GM12878 (cell line): ENCODE data around the gene TPMT. TPM values are rescaled to one million over a fixed set of nuclear protein-coding genes. Genes with fewer than 3 reads are reported as not detected.

ENCODE experiments used
- ATAC-seq: fragments of 200-7000 bp; cut with Tn5 transposase; 3 replicates; pipeline ENCODE4 v1.9.1; 2020; ENCODE audit warnings: mild to moderate bottlenecking, moderate library complexity
- BruUV-seq: library from RNA; stranded (reverse); fragments of 400-500 nt; replicated peaks from 2 replicates; lab custom pipeline; 2021; lab: Mats Ljungman, UMichigan
- CTCF ChIA-PET: fragments of 300-600 bp; sonication (Branson Sonifier 250); formaldehyde crosslinking; extraction: SDS; loops from one replicate; lab custom pipeline; 2021; ENCODE audit warnings: inconsistent platforms; lab: Yijun Ruan, JAX
- POLR2A ChIA-PET: fragments of 350-600 bp; formaldehyde crosslinking; extraction: SDS; loops from one replicate; lab custom pipeline; 2021; ENCODE audit warnings: inconsistent platforms; lab: Charles Lee
- RAD21 ChIA-PET: fragments of 300-600 bp; sonication (Branson Sonifier 250); formaldehyde crosslinking; loops from one replicate; lab custom pipeline; 2023; ENCODE audit warnings: antibody characterized with exemption; ENCODE audit not compliant: unreplicated experiment; lab: Charles Lee
- SMC1A ChIA-PET: fragments of 300-600 bp; sonication (Branson Sonifier 250); formaldehyde crosslinking; loops from one replicate; lab custom pipeline; 2023; ENCODE audit not compliant: unreplicated experiment, uncharacterized antibody; lab: Charles Lee
- DNase-seq: peaks from one replicate; pipeline ENCODE4 v3.0.0-alpha.2; 2011; ENCODE audit warnings: low read depth, low spot score
- FAIRE-seq: peaks from 3 replicates; lab custom pipeline; 2011; peaks lifted over from hg19 to GRCh38; lab: Jason Lieb, UNC
- H2AFZ ChIP-seq: 2 replicates; pipeline ENCODE4 v1.6.0; 2011; ENCODE audit warnings: low read depth, low read length, control low read depth; ENCODE audit not compliant: control insufficient read depth
- H3K27ac ChIP-seq: 2 replicates; pipeline ENCODE4 v1.5.1; 2011; ENCODE audit warnings: control low read depth; ENCODE audit not compliant: control insufficient read depth, insufficient read depth
- H3K27me3 ChIP-seq, 2 experiments: replicated peaks in 1 of 2; 2 replicates each; pipeline versions ENCODE4 v1.6.0 to v1.6.1; 2011; ENCODE audit warnings: low read length in 1 of 2; ENCODE audit not compliant: control insufficient read depth in 2 of 2, insufficient read depth in 2 of 2
- H3K36me3 ChIP-seq, 2 experiments: 2 replicates each; pipeline ENCODE4 v1.5.1; 2011; ENCODE audit warnings: low read length in 1 of 2; ENCODE audit not compliant: control insufficient read depth in 2 of 2, insufficient read depth in 2 of 2
- H3K4me1 ChIP-seq: 2 replicates; pipeline ENCODE4 v1.6.1; 2011; ENCODE audit warnings: mild to moderate bottlenecking, low read length, moderate library complexity, mixed read lengths; ENCODE audit not compliant: control insufficient read depth, insufficient read depth
- H3K4me2 ChIP-seq: 2 replicates; pipeline ENCODE4 v1.6.0; 2011; ENCODE audit warnings: control low read depth; ENCODE audit not compliant: control insufficient read depth, insufficient read depth
- H3K4me3 ChIP-seq: fragments of 200-600 bp; sonication (generic); 2 replicates; pipeline ENCODE4 v1.5.1; 2016
- H3K79me2 ChIP-seq: 2 replicates; pipeline ENCODE4 v1.6.0; 2011; ENCODE audit warnings: low read length; ENCODE audit not compliant: control insufficient read depth, insufficient read depth
- H3K9ac ChIP-seq: 2 replicates; pipeline ENCODE4 v1.8.0; 2011; ENCODE audit warnings: low read length, control low read depth, mixed read lengths; ENCODE audit not compliant: control insufficient read depth, insufficient read depth
- H3K9me3 ChIP-seq: replicated peaks from 3 replicates; pipeline ENCODE4 v1.5.1; 2011; ENCODE audit warnings: mild to moderate bottlenecking, low read length; ENCODE audit not compliant: control insufficient read depth, insufficient read depth
- H4K20me1 ChIP-seq: 2 replicates; pipeline ENCODE4 v1.6.0; 2011; ENCODE audit not compliant: control insufficient read depth, insufficient read depth
- MTA2 ChIP-seq: fragments of 450-650 bp; IDR thresholded peaks from 2 replicates; pipeline ENCODE4 v1.6.1; 2016; ENCODE audit warnings: low read depth, mild to moderate bottlenecking, moderate library complexity
- STAT1 ChIP-seq: fragments of 450-650 bp; conservative IDR thresholded peaks from 2 replicates; pipeline ENCODE4 v1.6.1; 2014; ENCODE audit warnings: antibody characterized with exemption, mild to moderate bottlenecking
- SUZ12 ChIP-seq: fragments of 200-600 bp; sonication (generic); IDR thresholded peaks from one replicate; pipeline ENCODE4 v1.6.1; 2018; ENCODE audit warnings: antibody characterized with exemption, mild to moderate bottlenecking; ENCODE audit not compliant: unreplicated experiment
- WGBS: methylation state at CpG from one replicate; pipeline ENCODE4 v1.1.6; 2016; ENCODE audit warnings: low lambda C conversion rate; ENCODE audit not compliant: insufficient replicate concordance, insufficient coverage; ENCODE audit errors: missing lambda C conversion rate; 5-methylcytosine and 5-hydroxymethylcytosine counted together
- in situ Hi-C: fragments of 300-500 bp; cut with MboI; formaldehyde crosslinking; loops from 9 replicates; pipeline ENCODE4 v1.14.3; 2018; ENCODE audit warnings: mixed read lengths
- intact Hi-C: fragments of 100-400 bp; cut with micrococcal nuclease; formaldehyde crosslinking; loops from one replicate; pipeline ENCODE4 v1.14.2; 2022; ENCODE audit not compliant: unreplicated experiment
- polyA plus RNA-seq, 11 experiments: library from polyadenylated mRNA; depleted of rRNA in 4 of 11; unstranded in 6 of 11; stranded (reverse) in 5 of 11; fragments of >200 nt; fragmentation: Nextera tagmentation in 4 of 11; fragmentation: Illumina TruSeq in 1 of 11; extraction: Ambion mirVana in 4 of 11; extraction: Trizol in 1 of 11; gene quantifications; 1 replicate in 1 of 11; 2 replicates in 10 of 11; pipeline versions ENCODE4 v1.2.1 to v1.2.3, GENCODE V29; 2011 to 2016; ENCODE audit warnings: inconsistent platforms in 2 of 11, missing spikeins in 2 of 11, low read depth in 1 of 11
- total RNA-seq, 4 experiments: library from RNA; depleted of rRNA in 3 of 4; stranded (reverse); fragments of >200 nt in 3 of 4; fragmentation: Illumina TruSeq in 1 of 4; extraction: Trizol in 1 of 4; gene quantifications; 2 replicates each; pipeline versions ENCODE4 v1.2.1 to v1.2.3, GENCODE V29; 2013 to 2021
- TF ChIP-seq, protein P1 (sequence below): fragments of 450-650 bp; formaldehyde crosslinking; IDR thresholded peaks from 2 replicates; pipeline ENCODE4 v1.5.0; 2022; ENCODE audit warnings: mild to moderate bottlenecking, missing genetic modification characterization
- TF ChIP-seq, protein P2 (sequence below): fragments of 450-650 bp; IDR thresholded peaks from 2 replicates; pipeline ENCODE4 v1.6.1; 2018; ENCODE audit warnings: mild to moderate bottlenecking, low read depth, moderate library complexity; ENCODE audit not compliant: partially characterized antibody

Gene TPMT
- total and polyA plus RNA-seq, 10 of the 15 experiments (the other 5 are each of a cell fraction or from before 2014, with no cell fraction given): 7.9 to 18.2 (median 16.3) TPM

- TF ChIP-seq, protein P1, sequence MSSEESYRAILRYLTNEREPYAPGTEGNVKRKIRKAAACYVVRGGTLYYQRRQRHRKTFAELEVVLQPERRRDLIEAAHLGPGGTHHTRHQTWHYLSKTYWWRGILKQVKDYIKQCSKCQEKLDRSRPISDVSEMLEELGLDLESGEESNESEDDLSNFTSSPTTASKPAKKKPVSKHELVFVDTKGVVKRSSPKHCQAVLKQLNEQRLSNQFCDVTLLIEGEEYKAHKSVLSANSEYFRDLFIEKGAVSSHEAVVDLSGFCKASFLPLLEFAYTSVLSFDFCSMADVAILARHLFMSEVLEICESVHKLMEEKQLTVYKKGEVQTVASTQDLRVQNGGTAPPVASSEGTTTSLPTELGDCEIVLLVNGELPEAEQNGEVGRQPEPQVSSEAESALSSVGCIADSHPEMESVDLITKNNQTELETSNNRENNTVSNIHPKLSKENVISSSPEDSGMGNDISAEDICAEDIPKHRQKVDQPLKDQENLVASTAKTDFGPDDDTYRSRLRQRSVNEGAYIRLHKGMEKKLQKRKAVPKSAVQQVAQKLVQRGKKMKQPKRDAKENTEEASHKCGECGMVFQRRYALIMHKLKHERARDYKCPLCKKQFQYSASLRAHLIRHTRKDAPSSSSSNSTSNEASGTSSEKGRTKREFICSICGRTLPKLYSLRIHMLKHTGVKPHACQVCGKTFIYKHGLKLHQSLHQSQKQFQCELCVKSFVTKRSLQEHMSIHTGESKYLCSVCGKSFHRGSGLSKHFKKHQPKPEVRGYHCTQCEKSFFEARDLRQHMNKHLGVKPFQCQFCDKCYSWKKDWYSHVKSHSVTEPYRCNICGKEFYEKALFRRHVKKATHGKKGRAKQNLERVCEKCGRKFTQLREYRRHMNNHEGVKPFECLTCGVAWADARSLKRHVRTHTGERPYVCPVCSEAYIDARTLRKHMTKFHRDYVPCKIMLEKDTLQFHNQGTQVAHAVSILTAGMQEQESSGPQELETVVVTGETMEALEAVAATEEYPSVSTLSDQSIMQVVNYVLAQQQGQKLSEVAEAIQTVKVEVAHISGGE: no peak
- TF ChIP-seq SUZ12 (no peak), STAT1 (no peak)
- TF ChIP-seq, all 136 proteins: peak for 2
Observed at GRCh38 chr6:18096423-18096822, 58.5 kb downstream of the TPMT start (continued).

DNA sequence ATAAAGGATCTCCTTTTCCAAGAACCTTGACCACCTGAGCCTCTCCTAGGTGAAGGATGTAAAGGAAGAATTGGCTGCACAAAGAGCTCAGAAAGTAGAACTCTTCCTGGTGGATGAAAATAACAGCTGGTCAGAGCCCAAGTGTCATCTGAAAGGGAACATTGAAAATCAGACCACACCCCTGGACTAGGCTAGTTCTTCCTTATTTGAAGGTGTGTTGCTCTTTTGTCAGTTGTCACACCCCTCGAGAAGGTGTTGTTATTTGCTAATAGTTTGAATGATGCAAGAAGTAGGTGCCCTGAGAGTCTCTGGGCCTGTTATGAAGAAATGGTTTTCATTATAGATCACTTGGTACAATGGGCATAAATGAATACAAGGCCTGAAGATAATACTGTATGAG is 63.5 kb downstream of the TPMT start:
- Histone ChIP-seq H4K20me1 (no peaks in the 10 kb centered on the region), H3K9me3 (peaks cover 6% of the 10 kb centered on the region; the same call in 2 of the 3 replicates), H3K79me2 (no peaks in the 10 kb centered on the region), H3K4me2 (no peak overlapping the region), H2AFZ (no peak overlapping the region), H3K9ac (no peak overlapping the region), H3K4me1 (no peaks in the 10 kb centered on the region), H3K4me3 (no peak overlapping the region), H3K27me3 (no peaks in the 10 kb centered on the region), H3K27ac (no peak overlapping the region), H3K36me3 (no peaks in the 10 kb centered on the region)
- RAD21 ChIA-PET: no interaction called here
- DNase-seq (no peak), ATAC-seq (no peak), FAIRE-seq (no peak)
- SMC1A ChIA-PET: interaction anchor here (0.9 kb wide), 1 partner anchor 8 kb away, joined by 3 read pairs; no protein-coding TSS in a partner anchor
- 0% methylated on average over 1 of the region's 1 CpG for WGBS
- no peak for TF ChIP-seq MTA2
- TF ChIP-seq, protein P2, sequence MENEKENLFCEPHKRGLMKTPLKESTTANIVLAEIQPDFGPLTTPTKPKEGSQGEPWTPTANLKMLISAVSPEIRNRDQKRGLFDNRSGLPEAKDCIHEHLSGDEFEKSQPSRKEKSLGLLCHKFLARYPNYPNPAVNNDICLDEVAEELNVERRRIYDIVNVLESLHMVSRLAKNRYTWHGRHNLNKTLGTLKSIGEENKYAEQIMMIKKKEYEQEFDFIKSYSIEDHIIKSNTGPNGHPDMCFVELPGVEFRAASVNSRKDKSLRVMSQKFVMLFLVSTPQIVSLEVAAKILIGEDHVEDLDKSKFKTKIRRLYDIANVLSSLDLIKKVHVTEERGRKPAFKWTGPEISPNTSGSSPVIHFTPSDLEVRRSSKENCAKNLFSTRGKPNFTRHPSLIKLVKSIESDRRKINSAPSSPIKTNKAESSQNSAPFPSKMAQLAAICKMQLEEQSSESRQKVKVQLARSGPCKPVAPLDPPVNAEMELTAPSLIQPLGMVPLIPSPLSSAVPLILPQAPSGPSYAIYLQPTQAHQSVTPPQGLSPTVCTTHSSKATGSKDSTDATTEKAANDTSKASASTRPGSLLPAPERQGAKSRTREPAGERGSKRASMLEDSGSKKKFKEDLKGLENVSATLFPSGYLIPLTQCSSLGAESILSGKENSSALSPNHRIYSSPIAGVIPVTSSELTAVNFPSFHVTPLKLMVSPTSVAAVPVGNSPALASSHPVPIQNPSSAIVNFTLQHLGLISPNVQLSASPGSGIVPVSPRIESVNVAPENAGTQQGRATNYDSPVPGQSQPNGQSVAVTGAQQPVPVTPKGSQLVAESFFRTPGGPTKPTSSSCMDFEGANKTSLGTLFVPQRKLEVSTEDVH: no peak
- CTCF ChIA-PET: interaction anchor here (1.4 kb wide), 1 partner anchor 30 kb away, joined by 3 read pairs; the partner anchor contains the start of gene NHLRC1
- intact Hi-C loops: no loop called here
- POLR2A ChIA-PET: interaction anchor here (0.5 kb wide), 1 partner anchor 50 kb away, joined by 3 read pairs; no protein-coding TSS in a partner anchor
- in situ Hi-C loops: no loop called here
- BruUV-seq: no TSS peak
